GM10248 (cell line): ENCODE data around the gene ACTL8.

ENCODE experiments used
- CTCF ChIA-PET: fragments of 300-600 bp; sonication (Branson Sonifier 250); formaldehyde crosslinking; extraction: SDS; loops from one replicate; lab custom pipeline; 2021; ENCODE audit warnings: antibody characterized with exemption; lab: Yijun Ruan, JAX
- POLR2A ChIA-PET: fragments of 350-650 bp; sonication (Branson Sonifier 250); formaldehyde crosslinking; extraction: SDS; loops from one replicate; lab custom pipeline; 2020; ENCODE audit warnings: antibody characterized with exemption; lab: Yijun Ruan, JAX
- DNase-seq: peaks from one replicate; pipeline ENCODE4 v3.0.0; 2012; ENCODE audit errors: extremely low spot score
- CTCF ChIP-seq: IDR thresholded peaks from 2 replicates; pipeline ENCODE4 v1.5.1; 2012; ENCODE audit warnings: mild to moderate bottlenecking, low read depth; ENCODE audit errors: extremely low read depth, missing control alignments, control extremely low read depth

The ACTL8 gene

DNA sequence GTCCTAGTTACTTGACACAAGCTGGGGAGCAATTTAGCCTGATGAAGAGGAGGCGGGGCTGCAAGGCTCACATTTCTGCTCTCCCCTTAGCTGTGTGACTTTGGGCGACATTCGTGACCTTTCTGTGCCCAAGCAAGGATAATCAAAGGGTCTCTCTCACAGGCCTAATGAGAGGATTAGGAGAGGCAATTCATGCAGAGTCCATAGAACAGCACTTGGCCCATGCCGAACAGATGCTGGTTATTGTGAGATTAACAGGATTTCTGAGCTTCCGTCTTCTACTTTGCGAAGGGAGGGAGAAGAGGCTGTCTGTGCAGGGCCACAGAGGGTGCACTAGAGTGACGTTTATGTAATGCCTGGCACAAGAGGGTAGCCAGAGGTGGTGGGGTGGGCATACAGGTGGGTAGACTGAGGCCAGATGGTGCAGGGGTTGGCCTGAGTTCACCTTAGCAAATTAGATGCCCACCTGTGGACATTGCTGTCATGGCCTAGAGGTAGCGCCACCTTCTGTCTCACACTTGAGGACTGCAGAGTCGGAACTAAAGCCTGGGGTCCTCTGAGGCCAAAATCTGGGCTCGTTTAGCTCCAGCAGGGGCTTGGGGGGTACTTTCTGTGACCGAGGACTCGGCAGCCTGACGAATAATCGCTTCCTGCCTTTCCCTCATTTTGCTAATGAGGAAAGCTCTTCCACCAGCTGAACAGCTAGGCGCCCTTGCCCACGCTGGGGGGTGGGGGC is 18.6 kb downstream of the ACTL8 start:
- CTCF ChIA-PET, result no interaction called here
- no peak for TF ChIP-seq CTCF
- DNase-seq, result no peak
- POLR2A ChIA-PET, result no interaction called here

GRCh38 chr1:17774452-17774851 is 19.3 kb downstream of the ACTL8 start:
- CTCF ChIA-PET, result no interaction called here

DNA sequence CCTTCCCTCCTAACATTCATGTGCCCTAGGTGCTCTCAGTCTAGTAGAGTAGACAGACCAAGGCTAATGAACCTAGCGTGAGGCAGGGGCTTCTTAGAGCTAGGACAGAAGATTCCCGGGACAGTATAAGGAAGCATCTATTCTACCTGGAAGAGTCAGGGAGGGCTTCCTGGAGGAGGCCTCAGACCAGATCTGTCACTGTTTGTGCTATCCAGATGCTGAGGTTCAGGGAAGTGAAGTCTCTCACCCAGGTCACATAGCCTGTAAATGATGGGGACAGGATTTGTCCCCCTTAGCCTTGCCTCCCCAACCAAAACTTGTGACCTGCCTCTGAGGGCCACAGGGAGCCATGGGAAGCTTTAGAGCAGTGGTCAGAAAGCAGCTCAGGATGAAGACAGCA is 20.7 kb downstream of the ACTL8 start:
- ChIA-PET POLR2A (no interaction called here), CTCF (no interaction called here)
- TF ChIP-seq CTCF, result no peak
- DNase-seq, result no peak

More at GRCh38 chr1:17774452-17774851, 19.3 kb downstream of the ACTL8 start:
- no peak for DNase-seq
- POLR2A ChIA-PET, result no interaction called here
- TF ChIP-seq CTCF, result no peak

GRCh38 chr1:17776426-17776825 is 21.3 kb downstream of the ACTL8 start:
- CTCF ChIA-PET, result no interaction called here
- TF ChIP-seq CTCF, result no peak
- POLR2A ChIA-PET, result interaction anchor here (0.7 kb wide), 1 partner anchor 902 kb away, joined by 7 read pairs; no protein-coding TSS in a partner anchor

DNA sequence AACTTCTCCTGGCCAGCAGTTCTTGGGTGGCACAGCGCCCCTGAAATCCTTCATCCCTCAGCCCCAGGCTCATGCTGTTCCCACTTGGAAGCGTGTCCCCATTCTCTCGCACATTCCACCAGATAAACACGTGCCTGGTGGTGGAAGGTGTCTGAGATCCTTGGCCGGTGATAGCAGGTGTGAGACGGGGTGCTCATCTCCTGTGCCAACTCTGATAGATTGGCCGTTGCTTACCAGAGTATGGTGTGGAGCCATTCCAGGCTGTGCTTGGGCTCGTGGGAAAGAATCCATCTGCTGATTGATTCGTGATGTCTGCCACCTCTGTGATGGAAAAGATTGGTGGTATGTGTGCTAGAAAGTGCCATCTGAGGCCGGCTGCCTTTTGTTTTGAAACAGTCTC is 22.2 kb downstream of the ACTL8 start:
- ChIA-PET POLR2A (no interaction called here), CTCF (interaction anchor here (1.2 kb wide), 1 partner anchor 10 kb away, joined by 3 read pairs; no protein-coding TSS in a partner anchor)
- no peak for DNase-seq
- no peak for TF ChIP-seq CTCF

More at GRCh38 chr1:17776426-17776825, 21.3 kb downstream of the ACTL8 start:
- no peak for DNase-seq

DNA sequence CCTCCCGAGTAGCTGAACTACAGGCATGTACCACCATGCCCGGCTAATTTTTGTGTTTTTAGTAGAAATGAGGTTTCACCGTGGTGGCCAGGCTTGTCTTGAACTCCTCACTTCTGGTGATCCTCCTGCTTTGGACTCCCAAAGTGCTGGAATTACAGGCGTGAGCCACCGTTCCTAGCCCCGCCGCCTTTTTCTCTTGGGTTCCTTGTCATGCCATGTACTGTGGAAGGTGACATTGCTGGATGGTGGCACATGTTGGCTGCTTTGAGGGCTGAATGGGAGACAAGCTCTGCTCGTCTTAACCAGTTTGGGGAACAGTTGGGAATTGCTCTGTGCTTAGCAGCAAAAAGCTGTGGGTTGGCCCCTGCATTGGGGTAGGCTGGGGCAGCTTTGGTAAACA is 22.7 kb downstream of the ACTL8 start:
- DNase-seq, result no peak
- no peak for TF ChIP-seq CTCF
- ChIA-PET CTCF (interaction anchor here (1.2 kb wide), 1 partner anchor 10 kb away, joined by 3 read pairs; no protein-coding TSS in a partner anchor), POLR2A (no interaction called here)
